ENCODE data around the gene TBC1D8. TPM values are rescaled to one million over a fixed set of nuclear protein-coding genes. Genes with fewer than 3 reads are reported as not detected.

The TBC1D8 gene
- total and polyA plus RNA-seq, 12 donors, result 7.6 to 17.2 (median 10.8) TPM

DNA sequence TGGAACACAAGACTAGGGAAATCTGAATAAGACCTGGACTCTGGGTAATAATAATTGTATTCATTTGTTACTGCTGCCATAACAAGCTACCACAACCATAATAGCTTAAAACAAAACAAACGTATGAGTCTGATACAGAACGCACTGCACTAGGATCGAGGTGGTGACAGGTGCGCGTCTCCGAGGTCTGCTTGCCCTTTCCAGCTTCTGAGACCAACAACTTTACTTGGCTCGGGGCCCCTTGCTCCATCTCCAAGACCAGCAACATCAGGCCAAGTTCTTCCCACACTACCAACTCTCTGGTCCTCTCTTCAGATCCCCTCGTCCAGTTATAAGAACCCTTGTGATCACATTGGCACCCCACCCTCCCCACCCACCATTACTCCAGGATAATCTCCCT lies 42.8 kb downstream of the TBC1D8 start:
- H3K36me3 ChIP-seq (replicated peaks in 1 of 2), result no peaks in the 10 kb centered on the region
- H3K4me3 ChIP-seq, result no peak overlapping the region
- no peak for DNase-seq
- no peak overlapping the region for H3K27ac ChIP-seq
- H3K9me3 ChIP-seq (replicated peaks in 1 of 3), result no peaks in the 10 kb centered on the region
- H3K27me3 ChIP-seq, result no peaks in the 10 kb centered on the region
- TF ChIP-seq, protein P1, sequence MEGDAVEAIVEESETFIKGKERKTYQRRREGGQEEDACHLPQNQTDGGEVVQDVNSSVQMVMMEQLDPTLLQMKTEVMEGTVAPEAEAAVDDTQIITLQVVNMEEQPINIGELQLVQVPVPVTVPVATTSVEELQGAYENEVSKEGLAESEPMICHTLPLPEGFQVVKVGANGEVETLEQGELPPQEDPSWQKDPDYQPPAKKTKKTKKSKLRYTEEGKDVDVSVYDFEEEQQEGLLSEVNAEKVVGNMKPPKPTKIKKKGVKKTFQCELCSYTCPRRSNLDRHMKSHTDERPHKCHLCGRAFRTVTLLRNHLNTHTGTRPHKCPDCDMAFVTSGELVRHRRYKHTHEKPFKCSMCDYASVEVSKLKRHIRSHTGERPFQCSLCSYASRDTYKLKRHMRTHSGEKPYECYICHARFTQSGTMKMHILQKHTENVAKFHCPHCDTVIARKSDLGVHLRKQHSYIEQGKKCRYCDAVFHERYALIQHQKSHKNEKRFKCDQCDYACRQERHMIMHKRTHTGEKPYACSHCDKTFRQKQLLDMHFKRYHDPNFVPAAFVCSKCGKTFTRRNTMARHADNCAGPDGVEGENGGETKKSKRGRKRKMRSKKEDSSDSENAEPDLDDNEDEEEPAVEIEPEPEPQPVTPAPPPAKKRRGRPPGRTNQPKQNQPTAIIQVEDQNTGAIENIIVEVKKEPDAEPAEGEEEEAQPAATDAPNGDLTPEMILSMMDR (IDR thresholded peaks at IDR 0.05), result no peak
- TF ChIP-seq POLR2A (IDR thresholded peaks at IDR 0.05), result no peak
- intact Hi-C loops (cut with DNase I), result no loop called here
- peaks cover 0 to 17% of the 10 kb centered on the region in 2 donors for H3K4me1 ChIP-seq (replicated peaks in 1 of 2)
- WGBS, 4 donors, result 95 to 97% (median 96%) methylated on average over 8 of the region's 8 CpGs

DNA sequence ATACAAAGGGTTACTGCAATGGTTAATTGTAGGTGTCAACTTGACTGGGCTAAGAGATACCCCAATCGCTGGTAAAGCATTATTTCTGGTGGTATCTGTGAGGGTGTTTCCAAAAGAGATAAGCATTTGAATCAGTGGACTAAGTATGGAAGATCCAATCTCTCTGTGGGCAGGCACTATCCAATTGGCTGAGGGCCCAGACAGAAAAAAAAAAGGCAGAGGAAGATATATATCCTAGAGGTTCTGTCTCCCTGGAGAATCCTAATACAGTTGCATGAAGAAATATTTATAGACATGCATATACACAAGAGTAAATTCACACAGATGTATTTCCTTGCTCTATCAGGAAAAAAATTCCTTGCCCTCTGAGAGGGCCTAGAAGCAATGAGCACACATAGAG lies 43.9 kb downstream of the TBC1D8 start:
- Histone ChIP-seq H3K4me3 (no peak overlapping the region), H3K9me3 (replicated peaks in 1 of 3) (no peaks in the 10 kb centered on the region), H3K4me1 (replicated peaks in 1 of 2) (peaks cover 0 to 10% of the 10 kb centered on the region in 2 donors), H3K27me3 (no peaks in the 10 kb centered on the region), H3K36me3 (replicated peaks in 1 of 2) (no peaks in the 10 kb centered on the region), H3K27ac (no peak overlapping the region)
- 50 to 55% (median 53%) methylated on average over 1 of the region's 1 CpG for WGBS, 4 donors
- TF ChIP-seq POLR2A (IDR thresholded peaks at IDR 0.05), result no peak
- TF ChIP-seq, protein P1 (IDR thresholded peaks at IDR 0.05), result no peak
- DNase-seq, result no peak
- intact Hi-C loops (cut with DNase I), result no loop called here

DNA sequence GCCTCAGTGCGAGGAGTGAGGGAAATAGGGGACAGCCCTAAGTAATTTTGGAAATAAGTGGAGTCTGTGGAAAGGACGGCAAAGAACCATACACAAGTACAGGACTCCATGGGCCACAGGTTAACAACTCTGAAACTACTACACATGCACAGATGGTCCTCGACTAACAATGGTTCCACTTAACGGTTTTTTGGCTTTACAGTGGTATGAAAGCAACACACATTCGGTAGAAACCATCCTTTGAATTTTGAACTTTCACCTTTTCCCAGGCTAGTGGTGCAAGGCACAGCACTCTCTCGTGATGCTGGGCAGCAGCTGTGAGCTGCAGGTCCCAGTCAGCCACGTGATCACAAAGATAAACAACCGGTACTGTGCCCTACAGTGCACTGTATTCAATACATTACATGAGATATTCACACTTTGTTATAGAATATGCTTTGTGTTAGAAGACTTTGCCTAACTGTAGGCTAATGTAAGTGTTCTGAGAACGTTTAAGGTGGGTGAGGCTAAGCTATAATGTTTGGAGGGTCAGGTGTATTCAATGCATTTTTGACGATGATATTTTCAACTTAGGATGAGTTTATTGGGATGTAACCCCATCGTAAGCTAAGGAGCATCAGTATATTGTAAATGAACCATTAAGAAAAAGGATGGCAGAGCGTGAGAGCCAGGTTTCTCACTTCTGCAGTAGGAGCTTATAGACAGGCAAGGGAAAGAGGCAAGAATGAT lies 44.6 kb downstream of the TBC1D8 start:
- H3K27me3 ChIP-seq, result no peaks in the 10 kb centered on the region
- 75 to 83% (median 80%) methylated on average over 12 of the region's 12 CpGs for WGBS, 4 donors
- no peaks in the 10 kb centered on the region for H3K36me3 ChIP-seq (replicated peaks in 1 of 2)
- H3K4me3 ChIP-seq, result no peak overlapping the region
- peaks cover 0 to 7% of the 10 kb centered on the region in 2 donors for H3K4me1 ChIP-seq (replicated peaks in 1 of 2)
- H3K9me3 ChIP-seq (replicated peaks in 1 of 3), result no peaks in the 10 kb centered on the region
- intact Hi-C loops (cut with DNase I), result no loop called here
- no peak overlapping the region for H3K27ac ChIP-seq
- TF ChIP-seq, protein P1 (IDR thresholded peaks at IDR 0.05), result no peak
- no peak for TF ChIP-seq POLR2A (IDR thresholded peaks at IDR 0.05)
- DNase-seq, result no peak

DNA sequence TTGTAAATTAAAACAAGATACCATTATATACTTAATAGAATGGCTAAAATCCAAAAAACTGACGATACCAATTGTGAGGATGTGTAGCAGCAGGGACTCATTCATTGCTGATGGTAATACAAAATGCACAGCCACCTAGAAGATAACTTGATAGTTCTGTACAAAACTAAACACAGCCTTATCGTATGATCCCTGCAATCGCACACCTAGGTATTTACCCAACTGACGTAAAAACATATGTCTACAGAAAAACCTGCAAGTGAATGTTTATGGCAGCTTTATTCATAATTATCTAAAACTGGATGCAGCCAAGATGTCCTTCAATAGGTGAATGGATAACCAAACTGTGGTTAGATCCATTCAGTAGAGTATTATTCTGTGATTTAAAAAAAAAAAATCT lies 45.5 kb downstream of the TBC1D8 start:
- no peak overlapping the region for H3K27ac ChIP-seq
- DNase-seq, result no peak
- no peaks in the 10 kb centered on the region for H3K36me3 ChIP-seq (replicated peaks in 1 of 2)
- H3K9me3 ChIP-seq (replicated peaks in 1 of 3), result no peaks in the 10 kb centered on the region
- H3K27me3 ChIP-seq, result no peaks in the 10 kb centered on the region
- 93 to 97% (median 94%) methylated on average over 4 of the region's 4 CpGs for WGBS, 4 donors
- TF ChIP-seq, protein P1 (IDR thresholded peaks at IDR 0.05), result no peak
- TF ChIP-seq POLR2A (IDR thresholded peaks at IDR 0.05), result no peak
- H3K4me3 ChIP-seq, result no peak overlapping the region
- peaks cover 0 to 7% of the 10 kb centered on the region in 2 donors for H3K4me1 ChIP-seq (replicated peaks in 1 of 2)
- intact Hi-C loops (cut with DNase I), result no loop called here
